Chondrocyte (in vitro differentiated cells): Measurements from ENCODE around the gene KTI12. TPM values are rescaled to one million over a fixed set of nuclear protein-coding genes. Genes with fewer than 3 reads are reported as not detected.
A peak's percentile ranks its signal among the peaks of the same experiment; 100 is the strongest.
"Not testable (repeated sequence)": the region's sequence is repeated elsewhere in the genome, so short reads cannot be mapped to it uniquely, and the experiment has no call there.

ENCODE experiments used
- DNase-seq: peaks from one replicate; pipeline ENCODE4 v3.0.0; 2021; ENCODE audit warnings: mixed read lengths, low spot score
- H3K27ac Mint-ChIP-seq: one replicate; pipeline ENCODE4 v1.8.0; 2021; ENCODE audit warnings: mild to moderate bottlenecking, moderate library complexity, mixed read lengths; ENCODE audit not compliant: unreplicated experiment
- H3K27me3 Mint-ChIP-seq: 2 replicates; pipeline ENCODE4 v1.8.0; 2021; ENCODE audit warnings: low read depth, mixed read lengths
- H3K36me3 Mint-ChIP-seq: 2 replicates; pipeline ENCODE4 v1.8.0; 2021; ENCODE audit warnings: low read depth, mixed read lengths
- H3K4me1 Mint-ChIP-seq: 2 replicates; pipeline ENCODE4 v1.8.0; 2021; ENCODE audit warnings: low read depth, mild to moderate bottlenecking, mixed read lengths
- H3K4me3 Mint-ChIP-seq: one replicate; pipeline ENCODE4 v1.8.0; 2021; ENCODE audit warnings: mild to moderate bottlenecking, moderate library complexity, mixed read lengths; ENCODE audit not compliant: unreplicated experiment
- H3K9me3 Mint-ChIP-seq: 2 replicates; pipeline ENCODE4 v1.8.0; 2021; ENCODE audit warnings: low read depth, mixed read lengths
- total RNA-seq: library from RNA; stranded (reverse); gene quantifications from 3 replicates; pipeline ENCODE4 v1.2.1, GENCODE V29; 2021
- TF ChIP-seq, protein P1 (sequence below): fragments of 200-600 bp; sonication (generic); IDR thresholded peaks from 2 replicates; pipeline ENCODE4 v1.5.0; 2021; ENCODE audit warnings: antibody characterized with exemption, mild to moderate bottlenecking, moderate library complexity

The KTI12 gene
- total RNA-seq, 1 donor from 2014 or later: 10.9 TPM

DNA sequence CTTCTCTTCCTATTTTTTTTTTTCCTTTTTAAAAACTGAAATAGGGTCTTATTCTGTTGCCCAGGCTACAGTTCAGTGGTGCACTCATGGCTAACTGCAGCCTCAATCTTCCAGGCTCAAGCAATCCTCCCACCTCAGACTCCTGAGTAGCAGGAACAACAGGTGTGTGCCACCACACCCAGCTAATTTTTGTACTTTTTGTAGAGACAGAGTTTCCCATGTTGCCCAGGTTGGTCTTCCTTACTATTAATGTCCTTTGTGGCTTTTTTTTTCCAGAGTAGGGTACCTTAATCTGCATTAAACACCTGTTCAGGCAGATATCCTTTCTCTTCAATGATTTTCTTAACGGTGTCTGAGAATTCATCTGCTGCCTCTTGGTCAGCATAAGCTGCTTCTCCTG, 4.3 kb upstream of the KTI12 start:
- Mint-ChIP-seq H3K4me3 (no peak overlapping the region), H3K27me3 (no peaks in the 10 kb centered on the region), H3K9me3 (no peaks in the 10 kb centered on the region), H3K4me1 (peaks cover 7% of the 10 kb centered on the region), H3K27ac (no peak overlapping the region), H3K36me3 (peaks cover 10% of the 10 kb centered on the region)
- TF ChIP-seq, protein P1, sequence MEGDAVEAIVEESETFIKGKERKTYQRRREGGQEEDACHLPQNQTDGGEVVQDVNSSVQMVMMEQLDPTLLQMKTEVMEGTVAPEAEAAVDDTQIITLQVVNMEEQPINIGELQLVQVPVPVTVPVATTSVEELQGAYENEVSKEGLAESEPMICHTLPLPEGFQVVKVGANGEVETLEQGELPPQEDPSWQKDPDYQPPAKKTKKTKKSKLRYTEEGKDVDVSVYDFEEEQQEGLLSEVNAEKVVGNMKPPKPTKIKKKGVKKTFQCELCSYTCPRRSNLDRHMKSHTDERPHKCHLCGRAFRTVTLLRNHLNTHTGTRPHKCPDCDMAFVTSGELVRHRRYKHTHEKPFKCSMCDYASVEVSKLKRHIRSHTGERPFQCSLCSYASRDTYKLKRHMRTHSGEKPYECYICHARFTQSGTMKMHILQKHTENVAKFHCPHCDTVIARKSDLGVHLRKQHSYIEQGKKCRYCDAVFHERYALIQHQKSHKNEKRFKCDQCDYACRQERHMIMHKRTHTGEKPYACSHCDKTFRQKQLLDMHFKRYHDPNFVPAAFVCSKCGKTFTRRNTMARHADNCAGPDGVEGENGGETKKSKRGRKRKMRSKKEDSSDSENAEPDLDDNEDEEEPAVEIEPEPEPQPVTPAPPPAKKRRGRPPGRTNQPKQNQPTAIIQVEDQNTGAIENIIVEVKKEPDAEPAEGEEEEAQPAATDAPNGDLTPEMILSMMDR: no peak
- no peak for DNase-seq

DNA sequence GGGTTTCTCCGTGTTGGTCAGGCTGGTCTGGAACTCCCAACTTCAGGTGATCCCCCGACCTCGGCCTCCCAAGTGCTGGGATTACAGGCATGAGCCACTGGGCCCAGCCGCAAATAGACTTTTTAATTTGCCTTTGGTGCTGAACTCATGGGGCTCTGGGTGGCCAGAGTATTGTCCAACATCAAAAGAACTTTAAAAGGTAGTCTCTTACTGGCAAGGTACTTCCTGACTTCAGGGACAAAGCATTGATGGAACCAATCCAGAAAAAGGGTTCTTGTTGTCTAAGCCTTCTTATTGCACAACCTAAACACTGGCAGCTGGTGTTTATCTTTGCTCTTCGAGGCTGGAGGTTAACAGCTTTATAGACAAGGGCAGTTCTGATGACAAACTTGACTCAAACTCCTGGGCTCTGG, 3.8 kb upstream of the KTI12 start:
- no peak for DNase-seq

DNA sequence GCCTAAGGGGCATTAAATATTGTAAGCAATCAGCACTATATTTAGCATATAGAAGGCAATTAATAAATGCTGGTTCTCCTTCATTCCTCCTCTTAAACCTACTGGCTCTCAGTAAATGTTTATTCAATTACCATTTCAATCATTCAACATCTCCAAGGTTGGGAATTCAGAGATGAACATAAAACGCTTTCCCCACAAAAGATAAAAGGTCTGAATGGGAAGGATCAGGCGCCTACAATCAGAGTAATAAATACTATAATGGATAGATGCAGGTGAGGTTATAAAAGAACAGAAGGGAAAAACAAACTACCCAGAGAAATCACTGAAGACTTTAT, 407 bp upstream of the KTI12 start:
- Mint-ChIP-seq H3K27me3 (no peaks in the 10 kb centered on the region), H3K9me3 (no peaks in the 10 kb centered on the region), H3K27ac (peak overlapping the region; percentile 98), H3K4me1 (peaks cover 37% of the 10 kb centered on the region), H3K4me3 (peak overlapping the region; percentile 88), H3K36me3 (peaks cover 10% of the 10 kb centered on the region)
- TF ChIP-seq, protein P1: no peak
- DNase-seq: no peak

More for the DNA sequence above, 3.8 kb upstream of the KTI12 start:
- TF ChIP-seq, protein P1: no peak
- Mint-ChIP-seq H3K4me1 (peaks cover 11% of the 10 kb centered on the region), H3K36me3 (peaks cover 10% of the 10 kb centered on the region), H3K4me3 (no peak overlapping the region), H3K9me3 (no peaks in the 10 kb centered on the region), H3K27me3 (no peaks in the 10 kb centered on the region), H3K27ac (no peak overlapping the region)

DNA sequence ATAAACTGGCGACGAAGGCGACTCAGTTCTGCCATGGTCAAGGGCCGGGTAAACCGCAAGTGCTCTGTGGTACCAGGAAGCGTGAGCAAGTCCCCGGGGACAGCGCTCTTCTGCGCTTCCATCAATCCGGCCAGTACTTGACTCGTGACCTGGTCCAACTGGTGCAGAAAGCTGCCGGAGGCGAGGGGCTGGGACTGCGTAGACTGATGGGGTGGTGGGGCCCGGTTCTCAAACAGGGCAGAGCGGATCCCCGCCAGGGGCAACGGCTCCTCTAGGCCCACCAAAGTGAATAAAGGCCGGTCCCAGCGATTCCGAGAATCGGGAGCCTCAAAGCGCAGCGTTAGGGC, 852 bp downstream of the KTI12 start:
- Mint-ChIP-seq H3K9me3 (no peaks in the 10 kb centered on the region), H3K27me3 (no peaks in the 10 kb centered on the region), H3K36me3 (peaks cover 3% of the 10 kb centered on the region), H3K4me1 (peaks cover 37% of the 10 kb centered on the region), H3K27ac (peak overlapping the region; percentile 98), H3K4me3 (peak overlapping the region; percentile 88)
- DNase-seq: no peak
- TF ChIP-seq, protein P1: no peak

DNA sequence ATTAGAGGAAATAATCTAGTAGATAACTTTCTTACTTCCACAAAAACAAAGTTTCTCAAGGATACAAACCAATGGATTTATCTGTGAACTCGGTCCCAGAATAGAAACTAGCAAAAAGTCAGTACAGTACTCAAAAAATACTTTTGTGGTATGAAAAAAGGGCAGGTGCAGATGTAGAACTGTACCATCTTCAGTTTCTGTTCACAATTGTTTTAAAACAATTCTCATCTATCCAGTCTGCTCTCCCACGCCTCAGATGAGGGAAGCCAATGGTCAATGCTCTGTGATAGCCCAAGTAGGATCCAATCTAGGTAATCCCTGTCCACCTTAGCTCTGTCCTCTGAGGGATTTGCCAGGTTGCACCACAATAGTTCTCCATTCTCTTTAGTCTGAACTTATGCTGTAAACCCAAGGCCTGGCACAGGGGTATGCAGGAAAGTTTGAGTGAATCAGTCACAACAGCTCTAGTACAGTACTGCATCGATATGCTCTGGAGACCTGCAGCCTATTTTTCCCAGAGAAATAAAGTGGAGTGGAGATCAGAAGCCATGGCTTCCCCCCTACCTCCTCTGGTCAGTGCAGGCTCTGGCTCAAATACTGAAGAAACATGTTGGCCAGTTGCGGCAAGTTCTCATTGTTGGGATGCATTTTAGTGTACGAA, 1.4 kb downstream of the KTI12 start:
- TF ChIP-seq, protein P1: no peak
- H3K27me3 Mint-ChIP-seq: no peaks in the 10 kb centered on the region
- no peak for DNase-seq

DNA sequence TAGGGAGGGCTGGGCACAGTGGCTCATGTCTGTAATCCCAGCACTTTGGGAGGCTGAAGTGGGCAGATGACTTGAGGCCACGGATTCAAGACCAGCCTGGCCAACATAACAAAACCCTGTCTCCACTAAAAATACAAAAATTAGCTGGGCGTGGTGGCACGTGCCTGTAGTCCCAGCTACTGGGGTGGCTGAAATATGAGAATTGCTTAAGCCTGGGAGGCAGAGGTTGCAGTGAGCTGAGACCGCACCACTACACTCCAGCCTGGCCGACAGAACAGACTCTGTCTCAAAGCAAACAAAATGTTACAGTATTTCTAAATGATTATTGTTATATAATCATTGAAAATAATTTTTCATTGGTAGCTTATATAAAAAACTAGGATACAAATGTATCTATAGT, 4.8 kb downstream of the KTI12 start:
- peaks cover 32% of the 10 kb centered on the region for H3K4me1 Mint-ChIP-seq
- H3K27ac Mint-ChIP-seq, DNase-seq, H3K9me3 Mint-ChIP-seq, H3K4me3 Mint-ChIP-seq, H3K27me3 Mint-ChIP-seq: not testable (repeated sequence)
- H3K36me3 Mint-ChIP-seq: peaks cover 17% of the 10 kb centered on the region

More for the DNA sequence above, 1.4 kb downstream of the KTI12 start:
- peak overlapping the region; percentile 98 for H3K27ac Mint-ChIP-seq
- H3K4me3 Mint-ChIP-seq: peak overlapping the region; percentile 88
- peaks cover 37% of the 10 kb centered on the region for H3K4me1 Mint-ChIP-seq
- H3K36me3 Mint-ChIP-seq: peaks cover 3% of the 10 kb centered on the region
- no peaks in the 10 kb centered on the region for H3K9me3 Mint-ChIP-seq
